22Rv1 (cell line): ENCODE measurements around the gene UMPS.
A peak's percentile ranks its signal among the peaks of the same experiment; 100 is the strongest.

Experiments used
- H3K27ac ChIP-seq: fragments of 450-650 bp; 2 replicates; pipeline ENCODE4 v1.5.1; 2017
- ZFX ChIP-seq: fragments of 450-650 bp; IDR thresholded peaks from 2 replicates; pipeline ENCODE4 v1.6.1; 2017; ENCODE audit warnings: antibody characterized with exemption, borderline replicate concordance
- TF ChIP-seq, protein P1 (sequence below): fragments of 450-650 bp; IDR thresholded peaks from 2 replicates; pipeline ENCODE4 v1.5.1; 2017; ENCODE audit warnings: mild to moderate bottlenecking

UMPS gene

DNA sequence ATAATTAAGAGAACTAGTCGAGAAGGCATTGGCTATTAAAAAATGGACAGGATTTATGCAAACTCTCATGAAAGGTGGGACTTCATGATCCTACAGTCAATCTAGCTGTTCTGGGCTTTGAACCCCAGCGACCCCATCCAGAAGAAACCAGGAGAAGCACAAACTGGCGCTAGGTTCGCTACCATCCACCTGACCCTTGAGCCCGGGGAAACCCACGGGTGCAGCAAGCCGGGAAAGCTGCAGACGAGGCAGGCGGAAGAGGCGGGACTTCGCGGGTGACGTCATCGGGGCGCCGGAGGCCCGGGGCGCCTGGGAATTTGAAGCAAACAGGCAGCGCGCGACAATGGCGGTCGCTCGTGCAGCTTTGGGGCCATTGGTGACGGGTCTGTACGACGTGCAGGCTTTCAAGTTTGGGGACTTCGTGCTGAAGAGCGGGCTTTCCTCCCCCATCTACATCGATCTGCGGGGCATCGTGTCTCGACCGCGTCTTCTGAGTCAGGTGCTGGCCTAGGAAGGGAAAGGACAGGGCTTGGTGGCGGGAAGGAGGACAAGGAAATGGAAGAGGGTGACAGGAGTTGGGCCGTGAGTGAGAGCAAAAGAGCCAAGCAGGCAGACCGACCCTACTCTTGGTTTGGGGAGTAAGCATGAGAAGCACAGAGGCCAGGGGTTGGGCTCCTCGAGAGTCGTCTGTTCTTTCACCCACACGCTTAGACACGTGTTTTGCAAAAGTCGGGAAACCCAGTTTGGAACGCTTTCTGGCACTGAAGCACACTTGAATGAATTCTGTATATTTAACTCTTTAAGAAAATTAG is at the start of gene UMPS:
Gene UMPS (plus strand): TSS at position 324 of the 812 bp plus-strand sequence. CDS start 20 bp downstream, at position 344.
- peak within 1 kb of the TSS; percentile 59 for H3K27ac ChIP-seq
- no peak for TF ChIP-seq ZFX
- TF ChIP-seq, protein P1, sequence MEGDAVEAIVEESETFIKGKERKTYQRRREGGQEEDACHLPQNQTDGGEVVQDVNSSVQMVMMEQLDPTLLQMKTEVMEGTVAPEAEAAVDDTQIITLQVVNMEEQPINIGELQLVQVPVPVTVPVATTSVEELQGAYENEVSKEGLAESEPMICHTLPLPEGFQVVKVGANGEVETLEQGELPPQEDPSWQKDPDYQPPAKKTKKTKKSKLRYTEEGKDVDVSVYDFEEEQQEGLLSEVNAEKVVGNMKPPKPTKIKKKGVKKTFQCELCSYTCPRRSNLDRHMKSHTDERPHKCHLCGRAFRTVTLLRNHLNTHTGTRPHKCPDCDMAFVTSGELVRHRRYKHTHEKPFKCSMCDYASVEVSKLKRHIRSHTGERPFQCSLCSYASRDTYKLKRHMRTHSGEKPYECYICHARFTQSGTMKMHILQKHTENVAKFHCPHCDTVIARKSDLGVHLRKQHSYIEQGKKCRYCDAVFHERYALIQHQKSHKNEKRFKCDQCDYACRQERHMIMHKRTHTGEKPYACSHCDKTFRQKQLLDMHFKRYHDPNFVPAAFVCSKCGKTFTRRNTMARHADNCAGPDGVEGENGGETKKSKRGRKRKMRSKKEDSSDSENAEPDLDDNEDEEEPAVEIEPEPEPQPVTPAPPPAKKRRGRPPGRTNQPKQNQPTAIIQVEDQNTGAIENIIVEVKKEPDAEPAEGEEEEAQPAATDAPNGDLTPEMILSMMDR, result no peak

DNA sequence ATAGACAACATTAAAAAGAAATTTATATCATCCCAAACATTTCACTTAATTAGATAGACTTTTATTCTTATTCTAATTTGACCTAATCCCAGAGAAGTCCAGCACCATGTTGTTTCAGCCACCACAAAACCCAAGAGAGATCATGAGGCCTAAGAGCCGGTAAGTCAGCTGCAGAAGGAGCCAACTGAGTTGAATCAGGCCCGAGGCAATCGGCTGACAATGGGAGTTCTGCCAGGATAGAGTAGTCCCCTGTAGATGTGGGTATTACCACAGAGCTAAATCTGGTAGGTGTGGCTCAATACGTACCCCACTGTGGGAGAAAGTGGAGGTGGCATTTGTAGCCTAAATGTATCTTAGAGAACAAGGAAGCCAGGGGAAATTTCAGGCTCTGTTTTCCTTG is 49.7 kb upstream of the UMPS start:
- no peak for TF ChIP-seq ZFX
- TF ChIP-seq, protein P1, result no peak
- H3K27ac ChIP-seq, result no peak overlapping the region

DNA sequence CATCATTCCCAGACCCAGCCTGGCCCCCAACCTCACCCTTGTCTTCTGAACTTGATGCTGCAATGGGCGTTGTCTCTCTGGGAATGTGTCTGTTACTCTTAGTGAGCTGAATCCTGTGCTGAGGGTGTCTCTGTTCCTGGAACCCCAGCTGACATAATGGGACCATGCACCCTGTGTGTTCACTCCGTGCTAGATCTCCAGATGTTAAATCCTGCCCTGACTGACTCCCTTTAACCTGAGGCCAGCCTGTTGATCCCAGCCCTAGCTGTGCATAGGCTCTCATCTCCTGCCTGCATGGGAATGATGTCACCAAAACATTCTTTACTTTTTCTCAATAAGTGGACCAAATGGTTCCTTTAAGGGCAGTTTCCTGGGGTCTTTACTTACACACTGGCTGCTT is 48.0 kb upstream of the UMPS start:
- no peak overlapping the region for H3K27ac ChIP-seq
- TF ChIP-seq ZFX, result no peak
- TF ChIP-seq, protein P1, result no peak

DNA sequence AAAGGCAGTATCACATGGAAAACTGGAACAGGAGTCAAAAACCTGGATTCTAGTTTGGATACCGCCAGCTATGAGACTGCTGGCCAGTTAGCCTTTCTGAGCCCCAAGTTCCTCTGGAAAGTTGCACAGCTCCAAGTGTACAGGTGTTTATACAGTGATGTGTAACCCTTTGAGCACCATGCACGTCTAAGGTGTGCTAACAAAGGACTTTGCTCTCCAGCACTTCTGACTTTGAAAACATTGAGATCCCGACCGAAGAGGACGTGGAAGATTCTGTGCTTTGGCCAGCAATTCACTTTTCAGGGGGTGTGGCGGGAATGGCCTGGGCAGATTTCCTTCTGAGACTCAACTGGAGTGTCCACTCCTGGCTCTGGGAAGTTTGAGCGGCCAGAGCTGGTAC is 45.8 kb upstream of the UMPS start:
- TF ChIP-seq ZFX, result no peak
- TF ChIP-seq, protein P1, result no peak
- no peak overlapping the region for H3K27ac ChIP-seq

DNA sequence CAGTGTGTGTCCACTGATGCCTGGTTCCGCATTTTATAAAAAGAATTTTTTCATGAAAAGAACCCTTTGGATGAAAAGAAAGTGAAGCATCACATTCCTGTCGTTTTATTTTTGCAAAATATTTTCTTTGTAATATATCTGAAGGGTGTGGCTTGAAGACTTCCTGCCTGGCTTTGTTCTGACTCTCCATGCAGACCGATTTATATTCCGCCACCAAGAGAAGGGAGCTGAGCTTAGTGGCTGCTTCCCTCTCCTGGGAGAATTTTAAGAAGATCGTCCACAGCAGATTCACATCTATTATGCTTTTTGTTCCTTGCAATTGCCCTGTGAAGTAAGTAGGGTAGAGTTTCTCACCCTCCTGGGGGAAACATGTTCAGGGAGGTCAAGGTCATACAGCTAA is 45.2 kb upstream of the UMPS start:
- H3K27ac ChIP-seq, result no peak overlapping the region
- no peak for TF ChIP-seq ZFX

DNA sequence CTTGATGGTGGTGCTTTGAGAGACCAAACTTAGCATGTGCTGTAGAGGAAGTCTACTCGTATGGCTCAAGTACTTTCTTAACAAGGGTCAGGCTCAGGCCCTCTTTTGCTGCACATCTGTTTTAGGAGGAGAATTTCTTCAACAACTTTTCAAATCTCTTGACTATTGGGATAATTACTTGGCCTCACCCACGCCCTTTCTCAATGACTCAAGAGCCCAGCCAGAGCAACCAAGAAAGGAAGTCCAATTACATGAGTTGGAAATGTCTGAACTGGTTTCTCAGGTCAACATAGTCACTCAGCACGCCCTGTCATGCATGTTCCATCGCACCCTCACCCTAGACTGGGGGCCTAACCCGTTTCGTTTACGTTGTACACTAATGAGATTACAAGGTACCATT is 44.8 kb upstream of the UMPS start:
- no peak for TF ChIP-seq ZFX
- TF ChIP-seq, protein P1, result no peak
- H3K27ac ChIP-seq, result no peak overlapping the region

DNA sequence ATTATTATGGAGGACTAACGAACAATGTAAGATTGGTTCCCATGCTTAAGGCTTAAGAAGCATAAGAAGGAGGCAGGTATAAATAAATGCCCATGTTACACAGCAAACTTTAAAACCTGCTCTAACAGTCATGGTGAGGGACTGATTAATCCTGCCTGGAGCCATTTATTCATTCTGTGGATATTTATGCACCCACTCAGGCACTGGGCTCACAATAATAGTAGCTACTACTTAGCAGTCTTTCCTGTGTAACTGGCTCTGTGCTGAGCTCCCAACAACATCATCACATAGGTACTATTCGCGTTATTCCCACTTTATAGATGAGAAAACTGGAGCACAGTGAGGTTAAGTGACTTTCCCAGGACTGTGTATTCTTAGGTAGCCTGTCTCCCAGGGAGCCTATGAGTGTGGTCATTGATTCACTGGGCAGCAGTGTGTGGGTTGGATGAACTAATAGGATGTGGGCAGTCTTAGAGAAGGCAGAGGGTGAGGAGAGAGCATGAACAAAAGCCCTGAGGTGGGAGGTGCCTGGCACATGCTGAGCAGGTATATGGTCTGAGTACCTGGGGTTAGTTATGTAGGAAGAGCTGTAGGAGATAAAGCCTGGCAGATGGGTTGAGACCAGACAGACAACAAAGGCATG is 44.1 kb upstream of the UMPS start:
- H3K27ac ChIP-seq, result no peak overlapping the region
- TF ChIP-seq ZFX, result no peak
- TF ChIP-seq, protein P1, result no peak
